GM18519 (cell line): ENCODE data around the gene COL5A1.
"Not testable (repeated sequence)": the region's sequence is repeated elsewhere in the genome, so short reads cannot be mapped to it uniquely, and the experiment has no call there.

Experiments used
- ATAC-seq: cut with Tn5 transposase; IDR thresholded peaks from one replicate; pipeline ENCODE4 v1.9.1; 2021; ENCODE audit warnings: mild to moderate bottlenecking, moderate library complexity; ENCODE audit not compliant: unreplicated experiment, low FRiP score

The COL5A1 gene

DNA sequence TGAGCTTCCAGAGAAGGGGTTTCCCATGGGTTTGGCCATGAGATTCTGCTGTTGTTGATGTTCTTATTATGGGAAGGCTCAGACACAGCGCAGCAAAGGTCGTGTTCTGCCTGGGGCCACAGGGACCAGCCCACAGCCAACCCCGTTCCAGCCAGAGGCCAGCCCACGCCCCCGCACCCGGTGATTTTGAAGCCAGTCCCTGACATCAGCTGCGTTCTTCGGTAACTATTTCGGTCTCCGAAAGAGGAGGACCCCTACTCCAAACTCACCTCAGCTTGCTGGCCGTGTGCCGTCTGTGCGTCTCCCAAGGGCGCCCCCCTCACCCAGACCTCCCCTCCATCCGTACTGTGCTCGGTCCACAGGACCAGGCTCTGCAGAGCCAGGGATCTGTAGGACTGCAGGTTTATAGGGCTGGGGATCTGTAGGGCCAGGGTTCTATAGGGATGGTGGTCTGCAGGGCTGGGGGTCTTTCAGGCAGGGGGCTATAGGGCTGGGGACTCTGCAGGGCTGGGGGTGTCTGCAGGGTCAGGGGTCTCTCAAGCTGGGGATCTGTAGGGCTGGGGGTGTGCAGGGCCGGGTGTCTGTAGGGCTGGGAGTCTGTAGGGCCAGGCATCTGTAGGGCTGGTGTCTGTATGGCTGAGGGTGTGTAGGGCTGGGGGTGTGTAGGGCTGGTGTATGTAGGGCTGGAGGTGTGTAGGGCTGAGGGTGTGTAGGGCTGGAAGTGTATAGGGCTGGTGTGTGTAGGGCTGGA lies 11.8 kb downstream of the COL5A1 start:
- no peak for ATAC-seq

DNA sequence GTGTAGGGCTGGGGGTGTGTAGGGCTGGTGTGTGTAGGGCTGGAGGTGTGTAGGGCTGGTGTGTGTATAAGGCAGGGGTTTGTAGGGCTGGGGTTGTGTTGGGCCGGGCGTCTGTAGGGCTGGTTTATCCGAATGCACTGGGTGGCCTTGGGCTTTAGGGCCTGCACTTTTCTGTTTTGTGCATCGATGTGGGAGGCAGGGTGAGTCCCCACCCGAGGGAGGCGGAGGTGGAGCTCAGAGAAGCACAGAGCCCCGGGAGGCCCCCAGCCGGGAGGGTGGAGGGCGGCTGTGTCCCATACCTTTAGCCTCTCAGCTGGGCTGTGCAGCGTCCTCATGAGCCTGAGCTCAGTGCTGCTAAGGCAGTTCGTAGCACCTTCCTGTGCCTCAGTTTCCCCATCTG lies 13.5 kb downstream of the COL5A1 start:
- no peak for ATAC-seq

DNA sequence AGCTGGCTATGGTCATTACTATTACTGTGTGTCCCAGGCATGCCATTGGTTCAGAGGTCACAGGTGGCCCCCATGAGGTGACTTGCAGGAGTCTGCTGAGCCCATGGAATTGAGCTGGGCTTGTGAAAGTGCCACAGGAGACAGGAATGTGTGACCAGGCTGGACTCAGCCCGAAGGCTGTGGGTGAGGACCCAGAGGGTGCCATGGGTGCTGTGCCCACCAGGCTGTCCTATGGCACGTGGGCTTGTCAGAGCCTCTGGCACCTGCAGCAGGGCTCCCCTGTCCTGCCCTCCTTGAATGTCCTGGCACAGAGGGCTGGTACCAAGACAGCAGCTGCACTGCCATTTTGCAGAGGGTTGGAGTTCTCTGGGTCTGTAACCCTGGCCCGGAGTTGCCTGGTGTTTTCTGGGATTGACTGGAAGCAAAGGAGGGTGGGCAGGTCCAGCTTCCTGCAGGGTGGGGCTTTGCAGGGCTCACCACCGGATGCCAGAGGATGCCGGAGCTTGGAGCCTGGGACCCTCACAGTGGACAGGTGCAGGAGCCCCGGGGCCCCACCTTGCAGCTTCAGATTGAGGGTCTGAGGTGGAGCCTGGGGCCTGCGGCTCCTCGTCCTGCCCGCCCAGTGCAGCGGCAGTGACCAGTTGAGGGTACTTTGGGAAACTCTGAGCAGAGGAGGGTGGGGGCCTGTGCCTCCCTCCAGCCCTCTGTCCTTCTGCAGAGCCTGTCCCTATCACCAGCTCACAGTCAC lies 14.2 kb downstream of the COL5A1 start:
- ATAC-seq, result no peak

DNA sequence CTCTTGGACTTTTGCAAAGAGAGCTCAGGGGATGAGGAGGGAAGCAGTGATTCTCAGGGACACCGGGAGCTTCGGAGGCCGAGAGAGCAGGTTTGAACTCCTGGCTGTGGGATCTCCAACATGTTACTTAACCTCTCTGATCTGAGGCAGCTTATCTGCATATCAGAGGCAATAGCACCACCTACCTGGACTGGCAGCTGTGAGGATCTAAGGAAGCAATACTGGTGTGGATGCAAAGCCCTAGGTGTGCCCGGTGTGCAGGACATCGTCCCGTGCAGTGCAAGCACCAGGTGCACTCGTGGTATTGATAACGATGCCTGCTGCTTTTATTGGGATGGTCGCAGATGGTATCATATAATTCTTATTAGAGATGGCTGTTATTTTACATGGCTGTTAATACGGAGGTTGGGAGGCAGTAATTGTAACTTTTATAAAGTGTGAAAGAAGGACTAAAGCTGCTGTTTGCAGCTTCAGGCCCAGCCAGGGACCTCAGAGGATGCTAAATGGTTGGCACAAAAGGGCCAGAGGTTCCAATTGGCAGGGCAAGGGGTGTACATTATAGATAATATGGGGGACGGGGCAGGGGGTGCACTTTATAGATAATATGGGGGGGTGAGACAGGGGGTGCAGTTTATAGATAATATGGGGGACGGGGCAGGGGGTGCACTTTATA lies 14.9 kb downstream of the COL5A1 start:
- ATAC-seq, result no peak

DNA sequence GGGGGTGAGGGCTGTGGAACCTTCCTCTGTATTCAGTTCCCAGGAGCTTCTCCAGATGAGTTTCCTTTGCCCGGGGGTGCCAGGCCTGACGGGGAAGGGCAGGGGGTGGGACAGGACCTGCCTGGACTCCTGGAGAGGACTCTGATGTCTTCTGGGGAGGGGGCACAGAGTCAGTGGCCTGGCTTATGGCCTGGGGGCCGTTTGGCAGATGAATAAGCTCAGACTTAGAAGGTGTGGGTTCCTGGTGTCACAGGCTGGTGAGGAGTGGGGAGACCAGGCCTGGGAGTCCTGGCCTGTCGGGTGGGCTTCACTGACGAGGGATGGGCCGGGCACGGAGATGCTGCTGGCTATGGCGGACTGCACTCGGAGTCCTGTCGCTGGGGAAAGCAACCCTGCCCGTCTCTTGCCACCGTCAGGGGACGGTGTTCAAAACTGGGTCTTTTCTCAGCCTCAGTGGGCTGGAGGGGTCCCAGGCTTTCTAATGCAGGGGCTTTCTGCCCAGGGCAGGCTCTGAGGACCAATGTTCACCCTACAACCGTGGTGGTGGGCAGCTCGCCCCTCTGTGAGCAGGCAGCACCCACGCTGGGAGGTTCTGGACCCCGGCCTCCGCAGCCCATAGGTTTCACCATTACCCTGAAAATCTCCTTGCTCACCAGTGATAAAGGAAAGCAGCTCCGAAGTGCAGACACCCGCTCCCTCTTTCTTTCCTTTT lies 16.2 kb downstream of the COL5A1 start:
- ATAC-seq, result no peak

DNA sequence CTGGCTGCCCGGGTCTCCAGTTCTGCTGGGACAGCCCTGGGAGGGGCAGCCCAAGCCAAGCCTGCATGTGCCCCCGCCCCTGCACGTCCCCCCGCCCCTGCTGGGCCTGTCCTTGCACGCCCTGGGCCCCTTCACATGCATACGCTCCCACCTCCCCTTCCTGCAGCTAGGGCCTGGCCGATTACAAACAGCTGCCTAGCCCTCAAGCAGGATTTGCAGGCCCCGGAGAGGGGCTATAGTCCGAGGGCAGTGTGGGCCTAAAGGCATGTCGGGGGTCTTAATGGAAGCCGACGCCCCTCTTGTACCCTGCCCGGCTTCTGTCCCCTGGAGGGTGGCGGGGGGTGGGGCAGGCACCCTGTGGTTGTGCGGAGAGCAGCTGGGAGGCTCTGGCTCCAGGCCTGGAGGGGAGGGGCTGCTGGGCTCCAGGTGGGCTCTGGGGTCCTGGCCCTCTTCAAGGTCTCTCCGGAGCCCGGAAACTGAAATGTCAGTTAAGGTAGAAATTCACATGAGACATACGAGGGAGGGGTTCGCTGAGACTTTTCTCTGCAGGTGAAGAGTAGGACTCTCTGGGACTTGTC lies 16.9 kb downstream of the COL5A1 start:
- no peak for ATAC-seq

DNA sequence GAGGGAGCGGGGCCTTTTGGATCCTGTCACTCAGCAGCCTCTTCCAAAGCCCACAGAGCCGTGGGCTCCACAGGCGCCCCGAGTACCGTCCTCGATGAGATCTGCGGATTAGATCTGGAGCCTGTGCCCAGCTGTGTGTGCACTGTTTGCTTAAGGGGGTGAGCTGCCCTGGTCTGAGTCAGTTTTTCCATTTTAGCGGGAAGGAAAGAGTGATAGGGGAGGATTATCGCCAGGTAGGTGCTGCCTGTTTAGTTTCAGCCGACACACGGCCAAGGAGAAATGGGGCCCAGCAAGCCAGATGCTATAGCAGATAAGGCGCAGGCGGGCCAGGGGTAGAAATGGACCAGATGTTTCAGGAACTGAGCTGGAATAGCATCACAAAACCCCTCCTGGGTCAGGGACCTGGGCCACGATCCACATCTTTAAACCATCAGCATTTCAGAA lies 18.1 kb downstream of the COL5A1 start:
- no peak for ATAC-seq

DNA sequence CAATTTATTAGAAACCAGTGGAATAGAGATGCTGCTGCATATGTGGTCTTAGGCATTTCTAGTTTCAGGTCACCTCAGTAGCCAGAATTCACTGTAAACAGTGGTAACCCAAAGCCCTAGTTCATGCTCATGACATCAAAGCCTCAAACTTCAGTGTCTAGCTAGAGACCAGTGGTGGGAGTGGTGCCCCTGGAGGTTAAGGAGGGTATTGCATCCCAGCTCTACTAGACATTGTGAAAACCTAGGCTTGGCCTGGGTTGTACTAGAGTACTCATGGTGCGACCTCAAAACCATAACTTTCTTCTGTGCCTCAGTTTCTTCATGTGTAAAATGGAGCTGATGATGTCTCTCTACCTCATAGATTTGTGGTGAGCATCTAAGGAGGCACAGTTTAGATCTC lies 18.8 kb downstream of the COL5A1 start:
- no peak for ATAC-seq

DNA sequence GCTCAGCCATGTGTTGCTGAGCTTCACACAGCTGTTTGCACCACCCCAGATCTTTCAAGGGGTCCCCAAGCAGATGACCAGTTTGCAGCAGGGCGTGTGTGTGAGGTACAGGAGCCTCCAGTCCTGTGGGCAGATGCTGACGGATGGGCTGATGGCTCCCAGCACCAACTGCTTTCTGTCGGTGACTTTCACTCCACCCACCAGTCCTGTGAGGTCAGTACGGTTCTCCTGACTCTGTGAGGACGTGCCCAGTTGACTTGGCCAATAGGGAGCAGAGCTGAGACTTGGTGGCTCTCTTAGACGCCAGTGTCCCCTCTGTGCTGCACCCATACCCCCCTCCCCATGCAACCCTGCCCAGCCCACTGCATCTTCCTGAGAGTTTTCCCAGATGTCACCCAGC lies 19.7 kb downstream of the COL5A1 start:
- ATAC-seq, result no peak

DNA sequence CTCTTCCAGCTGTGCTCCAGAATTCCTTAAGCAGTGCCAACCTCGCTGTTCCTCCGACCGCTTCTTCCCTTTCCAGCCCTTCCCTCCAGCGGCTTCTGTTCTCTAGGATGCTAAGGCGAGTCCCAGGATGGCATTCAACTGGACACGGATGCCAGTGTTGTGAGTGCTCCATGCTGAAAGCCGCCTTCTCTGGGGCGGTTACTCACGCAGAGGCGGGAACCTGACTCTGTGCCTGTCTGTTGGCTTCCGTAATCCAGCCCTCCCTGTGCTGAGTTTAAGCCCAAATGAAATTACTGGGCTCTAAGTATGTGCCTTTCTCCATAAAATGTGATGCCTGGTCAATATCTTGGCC lies 20.2 kb downstream of the COL5A1 start:
- ATAC-seq, result no peak

DNA sequence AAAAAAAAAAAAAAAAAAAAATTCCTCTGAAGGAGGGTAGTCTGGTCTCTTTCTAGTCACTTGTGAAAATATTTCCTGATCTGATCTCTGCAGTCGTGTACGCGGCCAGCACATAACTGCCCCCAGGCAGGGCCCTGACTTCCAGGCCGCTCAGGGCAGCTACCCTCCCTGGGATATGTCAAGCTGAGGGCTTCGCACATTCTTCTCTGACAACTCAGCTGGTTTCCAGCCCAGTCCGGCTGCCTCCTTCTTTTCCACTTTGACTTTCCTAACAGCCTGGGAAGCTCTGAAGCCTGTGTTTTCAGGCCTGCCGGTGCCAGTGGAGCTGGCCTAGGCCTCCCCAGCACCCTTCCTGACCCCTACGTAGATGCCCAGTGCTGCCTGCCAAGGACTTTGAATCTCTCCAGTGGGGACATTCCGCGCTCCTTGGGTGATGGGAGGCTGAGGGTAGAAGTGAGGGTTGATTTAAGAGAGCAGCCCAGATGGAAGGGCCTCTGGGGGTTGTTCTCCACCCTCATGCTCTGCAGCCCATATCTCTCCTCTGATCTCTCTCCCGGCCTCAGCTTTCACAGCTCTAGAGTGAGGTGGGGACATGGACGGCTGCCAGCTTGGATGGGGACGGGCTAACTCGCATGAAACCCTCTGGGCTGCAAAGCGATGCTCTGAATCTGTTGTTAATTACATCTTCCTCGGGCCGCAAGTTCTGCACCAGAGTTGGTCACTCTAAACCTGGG lies 20.7 kb downstream of the COL5A1 start:
- ATAC-seq, result no peak

DNA sequence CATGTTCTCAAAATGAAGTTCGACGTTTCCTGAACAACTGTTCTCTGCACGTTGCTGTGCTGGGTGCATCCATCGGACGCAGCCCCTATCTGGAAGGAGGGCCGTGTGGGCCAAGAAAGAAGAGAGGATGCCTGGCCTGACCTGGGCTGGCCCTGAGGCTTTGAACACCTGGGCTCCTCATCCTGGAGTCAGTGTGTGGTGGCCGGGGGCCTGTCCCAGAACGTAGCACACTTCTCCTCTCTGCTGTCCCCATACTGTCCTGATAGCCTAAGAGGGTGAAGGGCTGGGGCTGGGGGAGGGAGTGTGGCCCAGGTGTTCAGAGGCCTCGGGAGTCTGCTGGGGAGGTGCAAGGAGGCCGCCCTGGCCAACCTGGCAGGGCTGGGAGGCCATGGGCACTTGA lies 21.5 kb downstream of the COL5A1 start:
- ATAC-seq, result no peak

DNA sequence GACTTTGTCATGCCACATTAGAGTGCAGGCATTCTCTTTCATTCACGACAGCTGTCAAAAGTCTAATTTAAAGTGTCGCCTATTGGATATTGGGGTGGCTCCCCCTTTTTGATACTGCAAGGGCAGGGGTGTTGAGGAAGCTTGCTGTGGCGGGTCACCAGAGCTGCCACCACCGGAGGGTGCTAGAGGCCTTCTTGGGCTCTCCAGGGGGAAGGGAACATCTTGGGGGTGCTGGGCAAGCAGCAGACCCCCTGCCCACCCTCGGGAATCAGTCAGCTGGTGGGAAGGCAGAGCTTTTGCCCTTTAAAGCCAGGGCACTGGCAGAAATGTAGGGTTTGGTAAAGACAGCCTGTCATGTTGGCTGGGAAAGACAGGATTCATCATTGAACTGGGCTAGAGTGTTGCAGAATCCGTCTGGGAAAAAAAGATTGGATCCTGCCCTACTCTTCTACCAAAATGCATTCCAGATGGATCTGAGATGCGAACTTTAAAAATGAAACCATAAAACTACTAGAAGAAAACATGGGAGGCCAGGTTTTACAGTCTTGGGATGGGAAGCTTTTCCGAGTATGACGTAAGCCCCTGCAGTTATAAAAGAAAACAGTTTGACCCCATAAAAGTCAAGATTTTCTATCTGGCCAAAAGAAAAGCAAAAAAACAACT lies 22.3 kb downstream of the COL5A1 start:
- no peak for ATAC-seq

DNA sequence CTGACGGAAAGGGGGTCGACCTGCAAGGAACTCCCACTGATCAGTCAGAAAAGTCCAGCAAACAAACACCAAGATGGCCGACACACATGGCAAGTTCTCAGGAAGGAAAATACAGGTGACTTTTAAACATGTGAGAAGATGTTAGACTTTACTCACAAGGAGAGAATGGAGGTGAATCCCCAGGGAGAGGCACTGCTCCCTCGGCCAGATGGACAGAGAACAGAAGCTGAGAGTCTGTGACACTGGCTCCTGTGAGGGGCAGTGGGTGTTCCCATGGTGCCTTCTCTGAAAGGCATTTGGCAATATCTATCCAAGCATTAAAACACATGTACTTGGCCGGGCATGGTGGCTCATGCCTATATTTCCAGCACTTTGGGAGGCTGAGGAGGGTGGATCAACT lies 22.8 kb downstream of the COL5A1 start:
- ATAC-seq, result no peak

DNA sequence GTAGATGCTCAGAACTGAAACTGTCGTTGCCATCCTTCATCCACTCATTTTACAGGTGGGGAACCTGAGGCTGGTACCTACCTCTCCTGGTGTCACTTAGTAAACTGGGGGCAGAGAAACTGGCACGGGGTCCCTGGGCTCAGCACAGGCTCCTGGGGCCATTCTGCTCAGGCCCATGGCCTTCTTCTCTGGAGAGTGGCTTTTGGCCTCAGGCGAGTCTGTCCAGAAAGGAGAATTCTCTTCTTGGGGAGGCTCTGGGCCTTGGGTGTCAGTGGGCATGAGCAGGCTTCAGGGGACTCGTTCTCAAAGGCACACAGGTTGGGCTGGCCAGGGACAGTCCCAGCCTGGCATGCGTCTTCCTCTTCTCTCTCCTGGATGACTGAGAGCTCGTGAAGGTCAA lies 24.6 kb downstream of the COL5A1 start:
- ATAC-seq, result no peak

DNA sequence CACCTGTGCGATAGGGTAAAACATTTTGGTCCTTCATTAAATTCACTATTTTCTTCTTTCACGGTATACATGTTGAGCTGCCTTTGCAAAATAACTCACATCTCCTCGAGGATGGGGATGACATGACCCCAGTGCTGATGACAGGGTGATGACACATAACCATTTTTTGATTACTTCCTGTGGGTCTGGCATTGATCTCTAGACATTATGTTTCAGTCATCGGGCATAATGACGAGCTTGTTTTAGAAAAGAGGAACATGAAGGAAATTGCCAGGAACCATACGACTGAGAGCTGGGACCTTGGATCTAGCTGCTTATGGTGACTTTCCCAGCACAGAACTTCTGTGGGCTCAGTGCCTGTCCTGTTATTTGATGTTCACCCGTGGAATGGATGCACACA lies 25.2 kb downstream of the COL5A1 start:
- ATAC-seq, result no peak

DNA sequence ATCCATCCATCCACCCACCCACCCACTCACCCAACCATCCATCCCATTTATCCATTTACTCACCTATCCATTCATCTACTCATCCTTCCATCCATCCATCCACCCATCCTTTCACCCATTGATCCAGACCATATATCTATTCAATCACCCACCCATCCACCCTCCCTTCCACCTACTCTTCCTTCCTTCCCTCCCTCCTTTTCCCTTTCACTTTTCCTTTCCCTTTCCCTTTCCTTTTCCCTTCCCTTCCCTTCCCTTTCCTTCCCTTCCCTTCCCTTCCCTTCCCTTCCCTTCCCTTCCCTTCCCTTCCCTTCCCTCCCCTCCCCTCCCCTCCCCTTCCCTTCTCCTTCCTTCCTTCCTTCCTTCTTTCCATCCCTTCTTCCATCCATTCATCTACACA lies 27.4 kb downstream of the COL5A1 start:
- ATAC-seq, result not testable (repeated sequence)

DNA sequence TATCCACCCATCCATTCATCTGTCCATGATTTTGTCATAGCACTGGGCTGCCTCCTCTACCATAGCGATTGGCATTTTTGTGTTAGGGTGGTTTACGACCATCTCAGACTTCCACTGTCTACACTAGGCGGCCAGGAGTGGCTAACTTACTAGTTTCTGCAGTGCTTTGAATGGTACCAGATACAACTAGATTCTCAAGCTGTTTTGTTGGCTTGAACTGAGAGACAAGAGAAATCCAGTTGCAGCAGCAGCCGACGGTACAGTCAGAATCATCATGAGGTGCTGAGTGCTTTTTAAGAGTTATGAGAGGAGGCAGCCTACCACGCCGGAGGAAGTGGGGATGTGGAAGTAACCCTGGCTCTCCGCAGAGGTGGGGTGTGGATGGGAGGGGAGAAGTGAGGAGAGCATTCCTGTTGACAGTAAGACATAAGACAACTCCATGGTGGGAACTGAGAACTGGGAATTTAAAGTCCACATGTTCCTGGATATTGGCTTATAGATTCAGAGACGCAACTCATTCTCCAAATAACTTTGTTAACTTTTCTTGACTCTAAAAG lies 27.9 kb downstream of the COL5A1 start:
- no peak for ATAC-seq

DNA sequence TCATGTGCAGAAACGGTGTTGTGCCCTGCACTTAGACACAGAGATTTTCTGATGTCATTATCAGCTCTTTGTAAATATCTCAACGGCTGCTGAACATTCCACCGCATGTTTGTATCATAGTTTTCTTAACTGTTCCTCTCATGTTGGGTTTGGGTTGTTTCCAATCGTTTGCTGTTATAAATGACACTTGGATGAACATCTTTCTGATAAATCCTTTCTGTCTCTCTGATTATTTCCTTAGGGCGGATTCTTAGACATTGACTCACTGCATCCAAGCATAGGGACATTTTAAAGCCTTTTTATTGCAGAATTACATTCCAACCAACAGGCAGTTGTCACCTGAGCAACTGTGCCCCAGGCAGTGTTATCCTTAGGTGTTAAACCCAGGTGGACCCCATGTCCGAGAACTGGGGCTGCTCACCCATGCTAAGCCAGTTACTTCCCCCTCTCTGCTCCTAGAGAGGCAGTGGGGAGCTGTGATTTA lies 28.5 kb downstream of the COL5A1 start:
- ATAC-seq, result no peak
